DND-41 (cell line): Measurements from ENCODE around the gene LHFPL4.
"Not testable (repeated sequence)": the region's sequence is repeated elsewhere in the genome, so short reads cannot be mapped to it uniquely, and the experiment has no call there.

ENCODE experiments used
- ATAC-seq: fragments of 200-7000 bp; cut with Tn5 transposase; 3 replicates; pipeline ENCODE4 v1.9.1; 2021; ENCODE audit warnings: low read depth; ENCODE audit not compliant: insufficient read depth
- DNase-seq: peaks from one replicate; pipeline ENCODE4 v3.0.0-alpha.2; 2020
- H2AFZ ChIP-seq: 2 replicates; pipeline ENCODE4 v1.6.0; 2012; ENCODE audit warnings: low read depth, low read length
- H3K27ac ChIP-seq: 2 replicates; pipeline ENCODE4 v1.5.1; 2012; ENCODE audit warnings: low read length, inconsistent platforms
- H3K27me3 ChIP-seq: fragments of 200-600 bp; sonication (generic); 2 replicates; pipeline ENCODE4 v1.6.0; 2012; ENCODE audit warnings: low read length, mild to moderate bottlenecking, inconsistent platforms; ENCODE audit not compliant: insufficient read depth, poor library complexity
- H3K36me3 ChIP-seq: 2 replicates; pipeline ENCODE4 v1.5.1; 2012; ENCODE audit warnings: low read length, inconsistent platforms; ENCODE audit not compliant: insufficient read depth
- H3K4me1 ChIP-seq: 2 replicates; pipeline ENCODE4 v1.5.1; 2012; ENCODE audit warnings: mild to moderate bottlenecking, low read length; ENCODE audit not compliant: insufficient read depth
- H3K4me2 ChIP-seq: 2 replicates; pipeline ENCODE4 v1.6.0; 2012; ENCODE audit warnings: mild to moderate bottlenecking, moderate library complexity, low read length, inconsistent platforms; ENCODE audit not compliant: insufficient read depth
- H3K4me3 ChIP-seq, 2 experiments: fragments of 200-600 bp in 1 of 2; shearing (Covaris generic) in 1 of 2; 2 replicates each; pipeline ENCODE4 v1.5.1; 2012 to 2016; ENCODE audit warnings: inconsistent platforms in 2 of 2, low read length in 2 of 2, mild to moderate bottlenecking in 2 of 2, low read depth in 1 of 2, moderate library complexity in 1 of 2
- H3K79me2 ChIP-seq: 2 replicates; pipeline ENCODE4 v1.6.0; 2012; ENCODE audit warnings: low read length, inconsistent platforms; ENCODE audit not compliant: insufficient read depth
- H3K9ac ChIP-seq: 2 replicates; pipeline ENCODE4 v1.6.0; 2012; ENCODE audit warnings: low read depth, mild to moderate bottlenecking, inconsistent platforms, low read length, moderate library complexity
- H3K9me3 ChIP-seq: 2 replicates; pipeline ENCODE4 v1.5.1; 2012; ENCODE audit warnings: low read length, moderate library complexity, mild to moderate bottlenecking, inconsistent platforms; ENCODE audit not compliant: insufficient read depth, severe bottlenecking
- H4K20me1 ChIP-seq: 2 replicates; pipeline ENCODE4 v1.6.0; 2012; ENCODE audit warnings: low read length; ENCODE audit not compliant: insufficient read depth
- CTCF ChIP-seq: IDR thresholded peaks from 2 replicates; pipeline ENCODE4 v1.5.1; 2012; ENCODE audit warnings: borderline replicate concordance, low read length, moderate library complexity, mild to moderate bottlenecking; ENCODE audit not compliant: poor library complexity, severe bottlenecking; ENCODE audit errors: extremely low read depth
- EZH2 ChIP-seq: IDR thresholded peaks from 3 replicates; pipeline ENCODE4 v1.6.1; 2012; ENCODE audit warnings: borderline replicate concordance, low read depth, mild to moderate bottlenecking, moderate library complexity, low read length, inconsistent platforms; ENCODE audit not compliant: severe bottlenecking

Gene LHFPL4

GRCh38 chr3:9598783-9599387, 45.3 kb upstream of the LHFPL4 start:
- Histone ChIP-seq H3K27me3 (no peaks in the 10 kb centered on the region), H4K20me1 (no peaks in the 10 kb centered on the region), H3K9me3 (no peaks in the 10 kb centered on the region), H2AFZ (no peak overlapping the region), H3K27ac (no peak overlapping the region), H3K4me3 (no peak overlapping the region), H3K36me3 (no peaks in the 10 kb centered on the region), H3K4me1 (no peaks in the 10 kb centered on the region), H3K4me2 (no peak overlapping the region), H3K9ac (no peak overlapping the region), H3K79me2 (no peaks in the 10 kb centered on the region)
- no peak for DNase-seq
- TF ChIP-seq CTCF (no peak), EZH2 (no peak)
- ATAC-seq: no peak

DNA sequence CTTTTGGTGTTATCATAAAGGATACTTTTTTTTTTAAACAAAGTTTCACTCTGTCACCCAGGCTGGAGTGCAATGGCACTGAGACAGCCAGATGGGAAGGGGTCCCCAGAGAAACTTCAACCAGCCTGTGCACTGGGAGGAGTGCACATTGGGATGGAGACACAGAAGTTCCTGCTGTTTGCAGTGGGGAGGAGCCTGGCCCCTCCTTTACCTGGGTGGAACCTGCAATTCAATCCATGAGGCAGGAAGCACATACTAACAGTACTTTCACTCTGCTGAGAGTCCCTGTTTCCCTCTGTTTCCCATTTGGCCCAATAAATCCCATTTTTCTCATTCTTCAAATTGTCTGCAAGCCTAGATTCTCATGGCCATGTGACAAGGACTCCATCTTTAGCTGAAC, 42.3 kb upstream of the LHFPL4 start:
- Histone ChIP-seq H3K4me2 (no peak overlapping the region), H3K27ac (no peak overlapping the region), H2AFZ (no peak overlapping the region), H3K9me3 (no peaks in the 10 kb centered on the region), H3K4me3 (no peak overlapping the region), H3K9ac (no peak overlapping the region), H3K36me3 (no peaks in the 10 kb centered on the region), H3K4me1 (no peaks in the 10 kb centered on the region), H3K79me2 (no peaks in the 10 kb centered on the region), H3K27me3 (no peaks in the 10 kb centered on the region), H4K20me1 (no peaks in the 10 kb centered on the region)
- DNase-seq: no peak
- no peak for TF ChIP-seq CTCF
- no peak for TF ChIP-seq EZH2
- no peak for ATAC-seq

DNA sequence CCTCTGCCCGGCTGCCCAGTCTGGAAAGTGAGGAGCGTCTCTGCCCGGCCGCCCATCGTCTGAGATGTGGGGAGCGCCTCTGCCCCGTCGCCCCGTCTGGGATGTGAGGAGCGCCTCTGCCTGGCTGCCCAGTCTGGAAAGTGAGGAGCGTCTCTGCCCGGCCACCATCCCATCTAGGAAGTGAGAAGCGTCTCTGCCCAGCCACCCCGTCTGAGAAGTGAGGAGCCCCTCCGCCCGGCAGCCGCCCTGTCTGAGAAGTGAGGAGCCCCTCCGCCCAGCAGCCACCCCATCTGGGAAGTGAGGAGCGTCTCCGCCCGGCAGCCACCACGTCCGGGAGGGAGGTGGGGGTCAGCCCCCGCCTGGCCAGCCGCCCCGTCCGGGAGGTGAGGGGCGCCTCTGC, 38.2 kb upstream of the LHFPL4 start:
- not testable (repeated sequence) for H3K36me3 ChIP-seq, H3K79me2 ChIP-seq, ATAC-seq, H3K4me1 ChIP-seq, H3K9me3 ChIP-seq, DNase-seq, H3K27me3 ChIP-seq, H2AFZ ChIP-seq, H4K20me1 ChIP-seq, H3K9ac ChIP-seq, H3K4me3 ChIP-seq, H3K4me2 ChIP-seq, H3K27ac ChIP-seq

GRCh38 chr3:9590282-9590791, 36.7 kb upstream of the LHFPL4 start:
- DNase-seq: no peak
- Histone ChIP-seq H3K9ac (no peak overlapping the region), H3K9me3 (no peaks in the 10 kb centered on the region)

More at GRCh38 chr3:9590282-9590791, 36.7 kb upstream of the LHFPL4 start:
- no peak overlapping the region for H3K27ac ChIP-seq
- no peak overlapping the region for H3K4me3 ChIP-seq
- H3K36me3 ChIP-seq: no peaks in the 10 kb centered on the region
- TF ChIP-seq CTCF (no peak), EZH2 (no peak)
- no peaks in the 10 kb centered on the region for H4K20me1 ChIP-seq
- ATAC-seq: no peak
- no peaks in the 10 kb centered on the region for H3K27me3 ChIP-seq
- no peak overlapping the region for H3K4me2 ChIP-seq
- no peaks in the 10 kb centered on the region for H3K79me2 ChIP-seq
- H3K4me1 ChIP-seq: no peaks in the 10 kb centered on the region
- no peak overlapping the region for H2AFZ ChIP-seq
